HG02759 (cell line): ENCODE data around the gene MYOM3.

Source experiments
- ATAC-seq: cut with Tn5 transposase; IDR thresholded peaks from one replicate; pipeline ENCODE4 v1.9.1; 2021; ENCODE audit warnings: mild to moderate bottlenecking, moderate library complexity; ENCODE audit not compliant: unreplicated experiment

Gene MYOM3

GRCh38 chr1:24098943-24099638 is 12.8 kb downstream of the MYOM3 start:
- ATAC-seq = no peak

DNA sequence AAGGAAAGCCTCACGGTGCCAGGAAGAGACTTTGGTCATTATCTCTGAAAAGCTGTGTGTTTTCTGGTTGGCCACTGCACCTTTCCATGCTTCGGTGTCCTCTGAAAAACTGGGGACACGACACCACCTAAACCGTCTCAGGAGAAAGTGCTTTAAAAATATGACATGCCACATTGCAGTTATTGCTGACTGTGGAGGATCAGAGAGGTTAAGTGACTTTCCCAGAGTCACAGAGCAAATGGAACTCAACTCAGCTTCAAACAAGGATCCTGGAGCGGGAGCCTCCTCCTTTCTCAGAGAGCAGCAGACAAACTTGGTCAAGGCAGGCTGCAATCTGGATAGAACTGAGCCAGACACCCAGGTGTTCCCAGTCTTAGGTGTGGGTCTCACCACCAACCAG is 13.8 kb downstream of the MYOM3 start:
- no peak for ATAC-seq

GRCh38 chr1:24097663-24098062 is 14.3 kb downstream of the MYOM3 start:
- no peak for ATAC-seq

DNA sequence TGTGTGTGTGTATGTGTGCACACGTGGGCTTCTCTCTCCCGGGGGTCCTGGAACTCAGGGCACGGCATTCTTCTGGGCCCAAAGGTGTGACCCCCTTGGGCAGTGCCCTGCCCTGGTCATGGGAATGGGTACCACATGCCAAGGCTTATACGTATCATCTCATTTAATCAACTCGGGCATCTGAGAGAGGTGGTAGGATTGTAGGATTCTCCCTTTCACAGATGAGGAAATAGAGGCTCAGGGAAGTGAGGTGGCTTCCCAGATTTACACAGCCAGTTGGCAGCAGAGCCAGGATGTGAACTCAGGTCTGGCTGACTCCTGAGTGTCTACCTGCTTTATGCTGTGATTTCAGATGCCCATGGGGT is 15.2 kb downstream of the MYOM3 start:
- ATAC-seq = no peak

GRCh38 chr1:24096009-24096738 is 15.8 kb downstream of the MYOM3 start:
- ATAC-seq = no peak

DNA sequence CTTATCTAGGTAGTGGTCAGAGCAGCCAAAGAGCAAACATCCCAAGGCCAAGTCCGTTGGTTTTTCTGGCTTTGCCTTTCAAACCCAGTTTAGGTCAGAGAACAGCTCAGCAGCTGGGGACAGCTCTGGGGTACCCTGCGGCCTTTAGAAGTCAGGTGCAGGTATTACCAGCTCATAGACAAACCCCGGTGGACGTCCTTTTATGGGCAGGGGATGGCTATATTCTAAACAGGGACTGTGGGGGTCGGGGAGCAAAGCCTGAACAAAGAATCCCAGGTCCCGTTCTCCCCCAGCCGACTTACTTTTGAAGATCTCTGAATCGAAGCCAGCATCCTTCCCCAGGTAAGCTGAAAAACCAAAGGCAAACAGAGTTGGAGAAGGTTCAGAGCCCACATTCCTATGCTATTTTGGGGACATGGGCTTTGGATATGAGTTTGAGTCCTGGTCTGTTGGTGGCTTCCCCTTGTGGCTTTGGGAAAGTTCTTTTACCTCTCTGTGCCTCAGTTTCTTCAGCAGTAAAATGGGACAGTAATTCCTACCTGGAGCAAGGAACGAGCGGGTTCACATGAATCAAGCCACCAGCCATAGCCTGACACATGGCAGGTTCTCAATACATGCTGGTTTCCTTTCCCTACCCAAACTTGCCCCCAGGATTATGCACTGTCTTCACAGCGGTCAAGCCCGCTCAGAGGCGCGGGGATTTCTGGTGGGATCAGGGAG is 16.6 kb downstream of the MYOM3 start:
- no peak for ATAC-seq

GRCh38 chr1:24094554-24094953 is 17.4 kb downstream of the MYOM3 start:
- no peak for ATAC-seq

DNA sequence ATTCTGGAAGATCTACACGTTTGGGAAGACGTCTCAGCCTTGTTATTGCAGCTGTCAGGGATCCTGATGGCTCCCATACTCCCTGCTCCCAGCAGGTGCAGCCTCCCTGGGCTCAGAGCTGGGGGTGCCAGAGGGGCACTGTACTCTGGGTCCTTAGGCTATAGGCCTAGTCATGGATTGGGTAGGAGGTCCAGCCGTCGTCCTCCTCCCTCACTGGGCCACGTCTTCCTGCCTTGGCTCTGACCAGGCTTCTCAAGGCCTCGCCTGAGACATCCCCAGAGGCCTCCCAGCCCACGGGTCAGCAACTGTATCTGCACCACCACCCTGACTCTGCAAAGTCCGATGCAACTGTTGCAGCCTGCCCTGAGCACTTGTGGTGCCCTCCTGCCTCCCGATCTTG is 18.2 kb downstream of the MYOM3 start:
- ATAC-seq = no peak

- ATAC-seq = no peak
These were observed 19.0 kb downstream of the MYOM3 start for GRCh38 chr1:24092979-24093378.

GRCh38 chr1:24091971-24092482 is 19.9 kb downstream of the MYOM3 start:
- no peak for ATAC-seq

DNA sequence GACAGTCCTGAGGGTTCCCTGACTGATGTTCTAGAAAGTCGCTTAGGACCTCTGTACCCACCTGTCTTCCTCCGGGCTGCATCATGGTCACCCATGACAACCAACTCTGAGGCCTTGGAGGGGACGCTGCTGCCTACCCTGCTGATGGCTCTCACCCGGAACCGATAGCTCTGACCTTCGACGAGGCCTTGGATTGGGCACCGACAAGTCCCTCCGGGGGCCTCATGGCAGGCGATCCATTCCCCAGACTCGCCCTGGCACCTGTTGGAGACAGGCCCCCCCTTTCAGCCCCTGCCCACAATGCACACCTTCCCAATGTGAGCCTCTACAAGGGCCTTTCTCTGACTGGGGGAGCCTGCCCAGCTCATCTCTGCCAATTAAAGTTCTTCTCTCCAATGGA is 21.2 kb downstream of the MYOM3 start:
- ATAC-seq = no peak

DNA sequence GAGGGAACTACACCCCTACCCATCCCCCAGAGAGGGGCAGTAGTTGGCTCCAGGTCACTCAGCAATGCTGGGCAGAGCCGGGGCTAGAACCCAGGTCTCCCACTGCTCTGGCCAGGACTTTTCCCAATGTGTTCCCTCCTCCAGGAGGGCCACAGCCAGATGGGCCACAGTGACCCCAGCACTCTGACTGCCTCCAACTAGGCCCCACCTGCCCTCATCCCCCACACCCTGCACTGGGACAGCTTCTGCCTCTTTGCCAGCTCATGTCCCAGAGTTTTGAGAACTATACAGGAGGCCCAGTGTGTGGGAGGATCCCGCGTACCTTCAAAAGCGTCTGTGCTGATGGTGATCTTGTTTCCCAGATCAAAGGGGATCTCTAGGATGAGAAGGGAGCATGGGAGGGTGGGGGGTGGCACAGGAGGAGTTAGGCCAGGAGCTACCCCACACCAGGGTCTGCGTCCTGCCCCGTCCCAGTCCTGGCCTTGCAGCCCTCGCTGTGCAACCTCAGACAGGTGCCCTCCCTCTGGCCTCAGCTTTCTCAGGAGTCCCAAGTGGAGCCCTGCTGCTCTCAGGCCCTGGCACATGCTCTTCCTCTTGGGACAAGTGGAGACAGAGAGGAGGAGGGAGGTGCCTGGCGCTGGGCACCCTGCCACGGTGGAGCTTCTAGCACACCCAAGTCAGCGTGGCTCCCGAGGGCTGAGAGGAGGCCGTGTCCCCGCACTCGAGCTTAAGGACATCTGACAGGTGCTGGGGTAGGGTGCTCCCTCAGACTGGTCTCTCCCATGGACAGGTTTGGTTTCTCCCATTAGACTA is 22.0 kb downstream of the MYOM3 start:
- ATAC-seq = no peak

- no peak for ATAC-seq
These were observed 22.8 kb downstream of the MYOM3 start for GRCh38 chr1:24089027-24089742.

DNA sequence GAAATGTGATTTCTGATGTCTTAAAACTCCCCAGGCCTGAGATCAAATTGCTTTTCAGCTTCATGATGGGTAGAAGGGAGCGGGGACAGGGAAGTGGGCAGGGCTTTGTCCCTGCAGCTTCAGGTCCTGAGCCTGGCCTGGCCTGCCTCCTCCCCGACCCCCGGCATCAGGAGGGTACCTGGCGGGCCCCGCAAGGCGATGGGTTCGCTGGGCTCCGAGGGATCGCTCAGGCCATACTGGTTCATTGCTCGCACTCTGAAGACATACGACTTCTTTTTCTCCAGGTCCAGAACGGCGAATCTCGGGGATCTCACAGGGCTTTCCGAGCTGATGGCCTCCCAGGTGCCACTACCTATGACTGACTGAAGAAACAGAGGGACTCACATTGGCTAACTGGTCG is 25.5 kb downstream of the MYOM3 start:
- ATAC-seq = no peak

DNA sequence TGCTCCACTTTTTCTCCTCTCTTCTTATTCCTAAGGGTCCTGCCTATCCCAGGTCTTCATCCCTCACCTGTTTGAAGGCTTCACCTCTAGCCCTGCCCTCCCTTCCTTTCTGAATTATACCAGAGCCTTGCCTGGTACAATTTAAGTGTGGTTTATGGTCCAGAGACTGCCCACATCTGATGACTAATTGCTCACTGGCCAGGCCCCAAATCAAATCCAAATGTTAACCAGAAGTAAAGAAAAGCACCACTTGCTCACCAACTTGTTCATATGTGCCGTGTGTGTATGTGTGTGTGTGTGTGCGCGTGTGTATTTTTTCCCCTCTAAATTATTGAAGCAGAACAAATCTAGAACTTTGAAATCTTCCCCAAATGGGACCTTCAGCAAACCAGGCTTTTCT is 26.4 kb downstream of the MYOM3 start:
- no peak for ATAC-seq

DNA sequence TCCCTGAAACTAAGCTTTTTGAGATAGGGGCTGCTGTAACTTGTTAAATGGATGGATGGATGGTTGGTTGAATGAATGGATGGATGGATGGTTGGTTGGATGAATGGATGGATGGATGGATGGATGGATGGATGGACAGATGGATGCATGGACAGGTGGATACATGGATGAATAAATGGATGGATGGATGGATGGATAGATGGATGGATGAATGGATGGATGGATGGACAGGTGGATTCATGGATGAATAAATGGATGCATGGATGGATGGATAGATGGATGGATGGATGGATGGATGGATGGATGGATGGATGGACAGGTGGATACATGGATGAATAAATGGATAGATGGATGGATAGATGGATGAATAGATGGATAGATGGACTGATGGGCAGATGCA is 26.9 kb downstream of the MYOM3 start:
- ATAC-seq = no peak

DNA sequence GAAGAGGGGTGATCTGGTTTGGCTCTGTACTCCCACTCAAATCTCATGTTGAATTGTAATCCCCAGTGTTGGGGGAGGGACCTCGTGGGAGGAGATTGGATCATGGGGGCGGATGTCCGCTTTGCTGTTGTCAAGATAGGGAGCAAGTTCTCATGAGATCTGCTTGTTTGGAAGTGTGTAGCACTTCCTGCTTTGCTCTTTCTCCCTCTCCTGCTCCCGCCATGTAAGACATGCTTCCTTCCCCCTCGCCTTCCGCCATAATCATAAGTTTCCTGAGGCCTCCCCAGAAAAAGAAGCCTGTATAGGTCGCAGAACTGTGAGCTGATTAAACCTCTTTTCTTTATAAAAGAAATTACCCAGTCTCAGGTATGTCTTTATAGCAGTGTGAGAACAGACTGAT is 27.9 kb downstream of the MYOM3 start:
- no peak for ATAC-seq

DNA sequence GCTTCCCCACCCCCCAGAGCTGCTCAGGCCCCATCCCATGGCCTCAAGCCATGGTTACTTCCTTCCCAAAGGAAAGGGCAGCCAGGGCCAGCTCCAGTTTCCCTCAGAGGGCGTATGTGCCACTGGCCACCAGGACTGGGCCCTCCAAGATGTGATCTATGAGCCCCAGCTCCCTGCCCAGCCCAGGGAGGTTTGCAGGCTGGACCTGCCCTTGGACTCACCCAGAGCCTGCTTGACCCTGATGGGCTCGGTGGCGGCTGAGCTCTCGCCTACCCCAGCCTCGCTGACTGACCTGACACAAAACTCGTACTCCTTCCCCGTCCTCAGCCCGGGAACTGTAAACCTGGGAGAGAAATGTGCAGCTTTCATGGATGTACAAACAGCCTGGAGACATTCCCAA is 29.6 kb downstream of the MYOM3 start:
- no peak for ATAC-seq

DNA sequence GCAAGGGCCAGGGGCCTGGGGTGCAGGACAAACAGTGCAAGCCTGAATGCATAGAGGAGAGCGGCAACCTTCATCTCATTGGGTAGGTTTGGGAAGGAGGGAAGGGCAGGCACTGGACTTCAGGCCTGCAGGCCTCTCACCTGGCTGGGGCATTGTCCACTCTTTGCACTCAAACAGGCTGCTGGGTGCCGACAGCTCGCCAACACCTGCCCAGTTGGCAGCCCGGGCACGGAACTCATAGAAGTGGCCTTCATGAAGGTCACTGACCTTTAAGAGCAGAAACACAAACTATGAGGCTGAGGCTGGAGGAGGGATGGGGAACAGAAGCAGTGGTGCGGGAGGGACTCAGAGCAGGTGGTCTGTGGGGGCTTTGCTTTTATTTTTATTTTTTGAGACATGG is 30.7 kb downstream of the MYOM3 start:
- ATAC-seq = no peak

- no peak for ATAC-seq
These were observed 31.8 kb downstream of the MYOM3 start for GRCh38 chr1:24080131-24080530.
